Measurements from ENCODE around the gene GNAQ. TPM values are rescaled to one million over a fixed set of nuclear protein-coding genes. Genes with fewer than 3 reads are reported as not detected.
A peak's percentile ranks its signal among the peaks of the same experiment; 100 is the strongest.

Gene GNAQ
- total RNA-seq, 1 experiment from 2014 or later, result 0.51 TPM

- no peaks in the 10 kb centered on the region for H3K9me2 ChIP-seq (replicated peaks; ENCODE audit: low read length)
- intact Hi-C loops (cut with micrococcal nuclease), result loop anchor here (2.0 to 10.0 kb wide), 2 partner anchors 87 to 181 kb away; no protein-coding TSS in a partner anchor
- peak overlapping the region; percentile 66 for H3K4me3 ChIP-seq (ENCODE audit: low read length)
- peak overlapping the region; percentile 35; the same call in 1 of the 2 replicates for H3K9ac ChIP-seq (ENCODE audit: low read length)
- H3K79me2 ChIP-seq (ENCODE audit: low read length), result peaks cover 12% of the 10 kb centered on the region
- POLR2A ChIA-PET (ENCODE audit: unreplicated experiment), result no interaction called here
- no peaks in the 10 kb centered on the region for H3F3A ChIP-seq (ENCODE audit: low read length, unreplicated experiment)
- H3K27me3 ChIP-seq (ENCODE audit: low read length), result peaks cover 3% of the 10 kb centered on the region; the same call in 1 of the 2 replicates
- peak overlapping the region; percentile 91 for H3K4me2 ChIP-seq (ENCODE audit: low read length)
- no peak for DNase-seq
- BruUV-seq (replicated peaks), result TSS peak; percentile 96
- ATAC-seq, result no peak
- H3K36me3 ChIP-seq (ENCODE audit: low read depth, low read length), result no peaks in the 10 kb centered on the region
- no peaks in the 10 kb centered on the region for H4K20me1 ChIP-seq (ENCODE audit: low read length)
- H3K9me3 ChIP-seq (ENCODE audit: low read length), result no peaks in the 10 kb centered on the region
- CTCF ChIA-PET, result interaction anchor here (0.7 kb wide), 1 partner anchor 88 kb away, joined by 3 read pairs; no protein-coding TSS in a partner anchor
- H3K4me1 ChIP-seq (ENCODE audit: insufficient read depth, low read length), result peaks cover 9% of the 10 kb centered on the region; the same call in 1 of the 2 replicates
- no peak for TF ChIP-seq EZH2 (IDR thresholded peaks at IDR 0.05; ENCODE audit: low read length, unreplicated experiment)
- TF ChIP-seq EZH2phosphoT487 (IDR thresholded peaks at IDR 0.05; ENCODE audit: borderline replicate concordance, low read length), result no peak
- no peak for TF ChIP-seq CTCF (conservative IDR thresholded peaks at IDR 0.05; ENCODE audit: low read depth, low read length)
- no peak overlapping the region for H3K27ac ChIP-seq (ENCODE audit: low read length)
- peak overlapping the region; percentile 55 for H2AFZ ChIP-seq (ENCODE audit: low read length)
These were observed 2.3 kb upstream of the GNAQ start for GRCh38 chr9:78033870-78034269.

DNA sequence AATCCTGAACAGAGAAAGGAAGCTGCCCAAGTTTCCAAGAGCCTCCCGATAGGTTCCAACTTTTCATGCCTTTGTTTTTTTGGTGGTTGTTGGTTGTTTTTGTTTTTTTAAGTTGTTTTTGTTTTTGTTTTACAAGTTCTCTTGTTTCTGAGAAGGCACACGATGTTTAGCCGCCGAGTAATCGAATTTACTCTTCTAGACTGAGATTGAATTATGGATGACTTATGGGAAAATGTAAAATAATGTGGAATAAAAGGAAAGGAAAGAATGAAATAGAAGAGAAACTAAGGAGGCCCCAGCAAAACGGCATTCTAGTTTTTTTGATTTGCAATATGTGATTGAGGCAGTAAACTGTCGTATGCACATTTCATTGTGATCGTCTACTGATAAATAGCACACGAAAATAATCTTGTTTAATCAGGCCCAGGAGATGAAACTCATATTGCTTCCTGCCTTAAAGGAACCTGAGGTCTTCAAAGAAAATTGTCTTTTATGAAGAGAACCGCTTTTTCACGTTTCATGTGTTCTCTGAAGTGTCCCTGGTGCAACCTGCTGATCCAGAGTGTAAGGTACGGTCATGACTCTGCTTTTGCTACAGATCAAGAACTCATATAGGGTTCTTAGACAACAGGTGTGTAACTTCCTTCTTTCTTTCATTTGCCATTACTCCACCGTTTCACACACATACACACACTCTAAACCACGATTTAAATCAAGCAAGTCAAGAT, 1.3 kb upstream of the GNAQ start:
- POLR2A ChIA-PET (ENCODE audit: unreplicated experiment), result interaction anchor here (0.7 kb wide), 1 partner anchor 8 kb away, joined by 4 read pairs; no protein-coding TSS in a partner anchor
- CTCF ChIA-PET, result no interaction called here
- H4K20me1 ChIP-seq (ENCODE audit: low read length), result no peaks in the 10 kb centered on the region
- no peak overlapping the region for H3K27ac ChIP-seq (ENCODE audit: low read length)
- H3K9me3 ChIP-seq (ENCODE audit: low read length), result no peaks in the 10 kb centered on the region
- peaks cover 12% of the 10 kb centered on the region for H3K79me2 ChIP-seq (ENCODE audit: low read length)
- no peaks in the 10 kb centered on the region for H3F3A ChIP-seq (ENCODE audit: low read length, unreplicated experiment)
- peaks cover 5% of the 10 kb centered on the region; the same call in 1 of the 2 replicates for H3K27me3 ChIP-seq (ENCODE audit: low read length)
- no peak for DNase-seq
- no peak for ATAC-seq
- no peaks in the 10 kb centered on the region for H3K36me3 ChIP-seq (ENCODE audit: low read depth, low read length)
- H3K9me2 ChIP-seq (replicated peaks; ENCODE audit: low read length), result no peaks in the 10 kb centered on the region
- peaks cover 9% of the 10 kb centered on the region; the same call in 1 of the 2 replicates for H3K4me1 ChIP-seq (ENCODE audit: insufficient read depth, low read length)
- H3K9ac ChIP-seq (ENCODE audit: low read length), result peak overlapping the region; percentile 45; the same call in 1 of the 2 replicates
- no TSS peak for BruUV-seq (replicated peaks)
- H3K4me3 ChIP-seq (ENCODE audit: low read length), result peak overlapping the region; percentile 65; the same call in 1 of the 2 replicates
- no peak overlapping the region for H2AFZ ChIP-seq (ENCODE audit: low read length)
- intact Hi-C loops (cut with micrococcal nuclease), result loop anchor here (10.0 kb wide), 1 partner anchor 182 kb away; no protein-coding TSS in a partner anchor
- no peak for TF ChIP-seq EZH2 (IDR thresholded peaks at IDR 0.05; ENCODE audit: low read length, unreplicated experiment)
- no peak for TF ChIP-seq CTCF (conservative IDR thresholded peaks at IDR 0.05; ENCODE audit: low read depth, low read length)
- TF ChIP-seq EZH2phosphoT487 (IDR thresholded peaks at IDR 0.05; ENCODE audit: borderline replicate concordance, low read length), result no peak
- H3K4me2 ChIP-seq (ENCODE audit: low read length), result peak overlapping the region; percentile 71; the same call in 1 of the 2 replicates
